ENCODE measurements around the gene SMOC1.

SMOC1 gene

DNA sequence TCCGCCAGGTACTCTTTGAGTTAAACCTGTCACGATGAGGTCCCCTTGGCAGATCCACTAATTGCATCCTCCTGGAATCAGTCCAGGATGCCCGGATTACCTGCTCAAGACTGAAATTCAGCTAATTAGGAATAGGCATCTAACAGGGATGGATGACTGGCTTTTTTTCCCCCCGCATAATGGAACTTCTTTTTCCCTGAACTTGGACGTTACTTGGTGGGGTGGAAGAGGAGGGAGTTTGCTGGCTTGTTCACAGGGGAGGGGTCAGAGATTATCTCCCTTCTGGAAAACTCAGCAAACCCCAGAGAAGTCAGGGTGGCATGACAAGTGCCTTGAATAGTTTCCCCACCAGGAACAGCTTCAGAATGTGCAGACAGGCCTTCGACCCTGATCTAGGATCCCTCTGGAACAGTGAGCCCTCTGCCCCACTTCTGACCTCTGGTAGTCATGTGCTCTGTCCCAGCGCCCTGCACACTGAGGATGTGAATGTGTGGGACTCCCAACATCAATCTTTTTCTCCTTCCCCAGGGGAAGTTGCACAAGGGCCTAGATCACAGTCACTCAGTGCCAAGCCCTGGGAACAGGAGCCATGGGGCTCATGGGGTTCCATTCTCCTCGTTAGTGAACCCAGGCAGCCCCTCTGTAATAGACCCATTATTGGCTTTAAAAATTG, 142.5 kb downstream of the SMOC1 start:
- FAIRE-seq (no peak), DNase-seq (ENCODE audit: insufficient read length, low spot score) (no peak)
- TF ChIP-seq, protein P1, sequence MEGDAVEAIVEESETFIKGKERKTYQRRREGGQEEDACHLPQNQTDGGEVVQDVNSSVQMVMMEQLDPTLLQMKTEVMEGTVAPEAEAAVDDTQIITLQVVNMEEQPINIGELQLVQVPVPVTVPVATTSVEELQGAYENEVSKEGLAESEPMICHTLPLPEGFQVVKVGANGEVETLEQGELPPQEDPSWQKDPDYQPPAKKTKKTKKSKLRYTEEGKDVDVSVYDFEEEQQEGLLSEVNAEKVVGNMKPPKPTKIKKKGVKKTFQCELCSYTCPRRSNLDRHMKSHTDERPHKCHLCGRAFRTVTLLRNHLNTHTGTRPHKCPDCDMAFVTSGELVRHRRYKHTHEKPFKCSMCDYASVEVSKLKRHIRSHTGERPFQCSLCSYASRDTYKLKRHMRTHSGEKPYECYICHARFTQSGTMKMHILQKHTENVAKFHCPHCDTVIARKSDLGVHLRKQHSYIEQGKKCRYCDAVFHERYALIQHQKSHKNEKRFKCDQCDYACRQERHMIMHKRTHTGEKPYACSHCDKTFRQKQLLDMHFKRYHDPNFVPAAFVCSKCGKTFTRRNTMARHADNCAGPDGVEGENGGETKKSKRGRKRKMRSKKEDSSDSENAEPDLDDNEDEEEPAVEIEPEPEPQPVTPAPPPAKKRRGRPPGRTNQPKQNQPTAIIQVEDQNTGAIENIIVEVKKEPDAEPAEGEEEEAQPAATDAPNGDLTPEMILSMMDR (IDR thresholded peaks at IDR 0.05; ENCODE audit: insufficient read depth, missing control alignments) = no peak

DNA sequence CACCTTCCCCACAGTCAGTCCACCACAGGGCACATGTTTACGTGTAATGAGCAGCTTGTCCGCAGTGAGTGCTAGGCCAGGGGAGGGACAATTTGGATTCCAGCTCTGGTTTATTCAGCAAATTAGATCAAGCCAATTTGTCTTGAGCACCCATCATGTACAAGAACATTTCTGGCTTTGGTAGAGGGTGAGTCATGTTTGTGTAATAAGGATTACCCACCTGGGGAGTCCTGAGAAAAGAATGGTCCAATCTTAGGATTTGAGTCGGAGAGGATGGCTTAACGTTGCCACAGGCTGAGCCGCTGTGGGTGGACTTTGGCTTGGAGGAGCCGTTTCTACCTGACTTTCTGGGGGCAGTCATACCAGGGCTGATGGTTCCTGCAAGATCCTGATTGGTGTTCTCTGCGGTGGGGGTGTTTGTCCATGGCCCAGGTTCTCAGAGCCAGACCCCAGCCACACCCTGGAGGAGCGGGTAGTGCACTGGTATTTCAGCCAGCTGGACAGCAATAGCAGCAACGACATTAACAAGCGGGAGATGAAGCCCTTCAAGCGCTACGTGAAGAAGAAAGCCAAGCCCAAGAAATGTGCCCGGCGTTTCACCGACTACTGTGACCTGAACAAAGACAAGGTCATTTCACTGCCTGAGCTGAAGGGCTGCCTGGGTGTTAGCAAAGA, 143.7 kb downstream of the SMOC1 start:
- TF ChIP-seq, protein P1 (IDR thresholded peaks at IDR 0.05; ENCODE audit: insufficient read depth, missing control alignments) = no peak
- FAIRE-seq (no peak), DNase-seq (ENCODE audit: insufficient read length, low spot score) (no peak)

DNA sequence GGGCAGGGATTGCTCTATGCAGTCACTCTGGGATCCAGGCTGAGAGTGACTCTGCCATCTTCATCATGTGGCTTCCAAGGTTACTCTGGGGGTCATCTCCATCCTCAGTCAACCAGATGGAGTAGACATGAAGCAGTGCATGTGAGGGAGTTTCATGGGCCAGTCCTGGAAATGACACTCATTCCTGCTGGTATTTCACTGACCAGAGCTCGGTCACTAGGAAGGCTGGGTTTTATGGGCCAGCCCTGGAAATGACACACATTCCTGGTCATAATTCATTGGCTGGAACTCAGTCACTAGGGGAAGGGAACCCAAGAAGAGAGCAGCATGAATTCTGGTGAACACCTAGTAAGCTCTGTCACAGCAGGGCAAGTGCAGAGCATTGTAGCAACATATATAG, 144.7 kb downstream of the SMOC1 start:
- TF ChIP-seq, protein P1 (IDR thresholded peaks at IDR 0.05; ENCODE audit: insufficient read depth, missing control alignments) = no peak
- FAIRE-seq (no peak), DNase-seq (ENCODE audit: insufficient read length, low spot score) (no peak)

DNA sequence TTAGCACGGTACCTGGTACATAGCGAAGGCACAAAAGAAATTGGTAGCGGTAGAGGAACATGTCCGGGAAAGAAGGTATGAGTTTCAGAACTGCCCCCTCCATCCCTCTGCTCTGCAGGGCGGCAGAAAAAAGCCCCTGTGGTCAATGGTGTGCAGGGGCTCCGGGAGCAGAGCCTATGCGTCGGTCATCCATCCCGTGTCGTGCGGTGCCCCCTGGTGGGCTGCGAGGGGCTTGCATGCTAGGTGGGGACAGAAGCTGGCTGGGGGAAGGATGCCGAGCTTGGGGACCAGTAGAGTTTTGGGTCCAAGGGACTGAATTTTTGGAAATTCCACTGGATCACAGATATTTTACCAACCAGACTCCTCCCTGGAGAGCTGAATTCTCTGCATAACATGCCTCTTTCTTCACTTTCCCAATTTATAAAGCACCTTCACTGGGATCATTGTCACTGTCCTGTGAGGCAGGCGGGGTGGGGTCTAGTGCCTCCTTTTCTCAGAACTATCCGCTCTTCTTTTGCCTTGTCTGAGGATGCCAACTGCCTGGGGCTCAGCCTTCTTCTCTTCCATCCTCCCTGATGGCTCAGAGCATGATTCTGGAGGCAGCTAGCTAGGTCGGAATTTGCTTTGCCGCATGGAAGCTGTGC, 148.7 kb downstream of the SMOC1 start:
- DNase-seq (ENCODE audit: insufficient read length, low spot score) (peak; percentile 82), FAIRE-seq (no peak)
- TF ChIP-seq, protein P1 (IDR thresholded peaks at IDR 0.05; ENCODE audit: insufficient read depth, missing control alignments) = peak; percentile 80

DNA sequence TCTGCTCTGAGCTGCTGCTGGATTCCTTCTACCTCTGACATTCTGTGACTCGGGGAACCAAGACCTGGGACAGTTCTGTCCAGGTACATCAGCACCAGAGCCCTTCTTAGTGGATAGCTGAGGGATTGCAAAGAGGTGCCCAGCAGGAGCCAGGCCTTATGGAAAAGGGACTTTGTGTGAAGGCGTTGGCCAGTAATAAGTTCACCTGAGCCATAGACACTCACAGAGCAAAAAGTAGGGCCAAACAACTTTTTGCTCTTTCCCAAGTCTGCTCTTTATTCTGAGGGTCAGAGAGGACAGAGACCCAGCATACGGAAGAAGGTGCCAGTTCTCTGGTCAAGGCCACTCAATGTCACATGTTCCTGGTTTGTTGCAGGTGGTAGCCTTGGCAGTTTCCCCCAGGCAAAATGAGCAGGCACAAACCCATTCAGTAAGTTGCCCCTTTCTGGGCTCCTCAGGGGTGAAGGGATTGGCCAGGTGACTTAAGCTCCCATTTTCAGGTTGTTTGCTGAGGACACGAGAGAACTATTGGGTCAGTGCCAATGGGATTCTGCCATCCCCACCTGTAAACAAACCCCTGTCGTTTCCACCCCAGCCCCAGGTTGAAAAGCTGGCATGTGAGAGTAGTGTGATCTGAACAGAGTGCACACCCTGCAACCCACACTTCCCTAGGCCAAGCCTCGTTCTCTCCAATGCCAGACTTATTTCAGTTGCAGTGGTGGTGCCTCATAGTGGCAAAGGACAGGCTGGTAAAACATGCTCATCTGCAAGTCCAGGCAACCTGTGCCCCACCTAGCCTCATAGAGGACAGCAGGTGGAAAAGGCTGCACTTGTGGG, 150.3 kb downstream of the SMOC1 start:
- TF ChIP-seq, protein P1 (IDR thresholded peaks at IDR 0.05; ENCODE audit: insufficient read depth, missing control alignments) = no peak
- DNase-seq (ENCODE audit: insufficient read length, low spot score) = no peak
- FAIRE-seq = no peak

DNA sequence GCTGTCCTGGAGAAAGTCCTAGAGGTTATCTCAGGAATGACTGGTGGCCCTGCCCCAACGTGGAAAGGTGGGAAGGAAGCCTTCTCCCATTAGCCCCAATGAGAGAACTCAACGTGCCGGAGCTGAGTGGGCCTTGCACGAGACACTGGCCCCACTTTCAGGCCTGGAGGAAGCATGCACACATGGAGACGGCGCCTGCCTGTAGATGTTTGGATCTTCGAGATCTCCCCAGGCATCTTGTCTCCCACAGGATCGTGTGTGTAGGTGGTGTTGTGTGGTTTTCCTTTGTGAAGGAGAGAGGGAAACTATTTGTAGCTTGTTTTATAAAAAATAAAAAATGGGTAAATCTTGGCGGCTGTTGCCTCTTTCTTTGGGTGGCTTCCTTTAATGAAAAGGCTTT, 152.8 kb downstream of the SMOC1 start:
- TF ChIP-seq, protein P1 (IDR thresholded peaks at IDR 0.05; ENCODE audit: insufficient read depth, missing control alignments) = no peak
- DNase-seq (ENCODE audit: insufficient read length, low spot score) (no peak), FAIRE-seq (no peak)

All from D721Med (cell line).